Neuronal stem cell (in vitro differentiated cells): Measurements from ENCODE around the gene CAPZA3.
A peak's percentile ranks its signal among the peaks of the same experiment; 100 is the strongest.

Experiments
- DNase-seq: peaks from one replicate; pipeline ENCODE4 v3.0.0-alpha.2; 2013; ENCODE audit warnings: low spot score
- H2AFZ ChIP-seq: one replicate; pipeline ENCODE4 v1.6.1; 2013; ENCODE audit warnings: mild to moderate bottlenecking, low read length, inconsistent platforms
- H2AK5ac ChIP-seq: 2 replicates; pipeline ENCODE4 v1.6.1; 2013; ENCODE audit warnings: low read depth, mild to moderate bottlenecking, inconsistent platforms, low read length, moderate library complexity, mixed read lengths
- H2BK120ac ChIP-seq: 2 replicates; pipeline ENCODE4 v1.6.1; 2013; ENCODE audit warnings: low read depth, mild to moderate bottlenecking, inconsistent platforms, low read length, moderate library complexity, mixed read lengths
- H2BK12ac ChIP-seq: one replicate; pipeline ENCODE4 v1.6.1; 2013; ENCODE audit warnings: low read length, inconsistent platforms
- H2BK15ac ChIP-seq: 2 replicates; pipeline ENCODE4 v1.6.1; 2013; ENCODE audit warnings: mild to moderate bottlenecking, low read length, inconsistent platforms, mixed read lengths
- H2BK5ac ChIP-seq: one replicate; pipeline ENCODE4 v1.6.1; 2013; ENCODE audit warnings: inconsistent platforms, mild to moderate bottlenecking, low read length, moderate library complexity
- H3K14ac ChIP-seq: one replicate; pipeline ENCODE4 v1.6.1; 2013; ENCODE audit warnings: low read length, inconsistent platforms
- H3K18ac ChIP-seq: 2 replicates; pipeline ENCODE4 v1.6.1; 2013; ENCODE audit warnings: low read length, inconsistent platforms
- H3K23ac ChIP-seq: 2 replicates; pipeline ENCODE4 v1.6.1; 2013; ENCODE audit warnings: low read depth, mild to moderate bottlenecking, mixed read lengths, low read length, inconsistent platforms; ENCODE audit not compliant: poor library complexity
- H3K27ac ChIP-seq: replicated peaks from 3 replicates; pipeline ENCODE4 v1.5.1; 2013; ENCODE audit warnings: low read length, inconsistent platforms
- H3K27me3 ChIP-seq, 3 experiments: 2 replicates each; pipeline ENCODE4 v1.6.1; 2013; ENCODE audit warnings: low read length in 3 of 3, mild to moderate bottlenecking in 2 of 3, inconsistent platforms in 1 of 3, low read depth in 1 of 3, mixed read lengths in 1 of 3, moderate library complexity in 1 of 3; ENCODE audit not compliant: control insufficient read depth in 3 of 3, insufficient read depth in 3 of 3
- H3K36me3 ChIP-seq, 2 donors: replicated peaks in 1 of 2; 2 replicates each; pipeline ENCODE4 v1.6.1; 2013; ENCODE audit warnings: low read length in 2 of 2; ENCODE audit not compliant: control insufficient read depth in 2 of 2, insufficient read depth in 2 of 2
- H3K4ac ChIP-seq: 2 replicates; pipeline ENCODE4 v1.6.1; 2013; ENCODE audit warnings: inconsistent platforms, mild to moderate bottlenecking, low read length, moderate library complexity
- H3K4me1 ChIP-seq, 2 donors: 1 replicate in 1 of 2; 2 replicates in 1 of 2; pipeline ENCODE4 v1.6.1; 2013; ENCODE audit warnings: low read length in 2 of 2, low read depth in 1 of 2; ENCODE audit not compliant: control insufficient read depth in 2 of 2, insufficient read depth in 1 of 2
- H3K4me2 ChIP-seq: one replicate; pipeline ENCODE4 v1.6.1; 2013; ENCODE audit warnings: mild to moderate bottlenecking, low read length, inconsistent platforms; ENCODE audit not compliant: insufficient read depth, poor library complexity, severe bottlenecking
- H3K4me3 ChIP-seq, 2 donors: 2 replicates each; pipeline ENCODE4 v1.5.1; 2013; ENCODE audit warnings: low read length in 2 of 2, mild to moderate bottlenecking in 2 of 2, inconsistent platforms in 1 of 2, moderate library complexity in 1 of 2
- H3K79me1 ChIP-seq: one replicate; pipeline ENCODE4 v1.6.1; 2013; ENCODE audit warnings: low read depth, mild to moderate bottlenecking, inconsistent platforms, low read length, moderate library complexity
- H3K9ac ChIP-seq: one replicate; pipeline ENCODE4 v1.6.1; 2013; ENCODE audit warnings: mild to moderate bottlenecking, low read depth, low read length, inconsistent platforms; ENCODE audit not compliant: poor library complexity
- H3K9me3 ChIP-seq, 2 donors: replicated peaks in 1 of 2; 2 replicates each; pipeline versions ENCODE3 to v1.6.1; 2013; ENCODE audit warnings: low read length in 2 of 2, mild to moderate bottlenecking in 2 of 2, inconsistent platforms in 1 of 2, low read depth in 1 of 2, mixed read lengths in 1 of 2, moderate library complexity in 1 of 2; ENCODE audit not compliant: control insufficient read depth in 2 of 2, insufficient read depth in 1 of 2
- H4K8ac ChIP-seq: one replicate; pipeline ENCODE4 v1.6.1; 2013; ENCODE audit warnings: low read depth, mild to moderate bottlenecking, inconsistent platforms, low read length, moderate library complexity
- H4K91ac ChIP-seq: one replicate; pipeline ENCODE4 v1.6.1; 2013; ENCODE audit warnings: low read length, low read depth, mild to moderate bottlenecking, inconsistent platforms; ENCODE audit not compliant: poor library complexity
- WGBS, 2 donors: extraction: QIAGEN DNeasy Blood & Tissue Kit; methylation state at CpG; one replicate each; pipeline ENCODE4 v1.1.7; 2013; ENCODE audit warnings: missing lambda C conversion rate in 2 of 2, mixed read lengths in 1 of 2; ENCODE audit not compliant: insufficient read length in 2 of 2, insufficient replicate concordance in 1 of 2; ENCODE audit errors: extremely low coverage in 2 of 2; 5-methylcytosine and 5-hydroxymethylcytosine counted together

CAPZA3 gene

DNA sequence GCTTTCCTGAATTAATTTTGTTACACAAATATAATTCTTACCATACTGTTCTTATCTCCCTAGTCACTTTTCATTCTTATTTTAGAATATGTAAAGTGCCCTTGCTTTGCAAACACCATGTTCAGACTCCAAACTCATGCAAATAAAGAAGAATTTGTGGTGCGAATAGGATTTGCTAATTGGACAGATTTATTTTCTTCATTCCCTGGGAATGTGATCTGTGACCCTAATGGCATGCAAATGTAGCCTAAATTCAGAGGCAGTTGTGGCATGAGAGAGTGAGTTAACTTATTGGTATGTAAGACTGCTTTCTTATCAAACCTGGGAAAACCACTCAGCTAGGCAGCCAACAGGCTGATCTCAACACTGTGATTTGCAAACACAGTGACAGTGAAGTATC is 10.0 kb downstream of the CAPZA3 start:
- Histone ChIP-seq H3K4ac (no peak overlapping the region), H3K27me3 (no peaks in the 10 kb centered on the region), H3K23ac (no peak overlapping the region), H3K9ac (no peak overlapping the region), H3K27ac (no peak overlapping the region), H2BK15ac (no peak overlapping the region), H3K4me1 (peaks cover 6 to 15% of the 10 kb centered on the region in 2 donors), H2BK5ac (no peak overlapping the region), H2BK12ac (no peak overlapping the region), H2AK5ac (no peak overlapping the region), H3K18ac (no peak overlapping the region), H3K4me3 (no peak overlapping the region), H3K9me3 (no peaks in the 10 kb centered on the region), H3K4me2 (no peak overlapping the region), H3K79me1 (no peaks in the 10 kb centered on the region), H4K8ac (no peak overlapping the region), H2BK120ac (no peak overlapping the region), H2AFZ (no peak overlapping the region), H4K91ac (no peak overlapping the region), H3K36me3 (no peaks in the 10 kb centered on the region), H3K14ac (no peak overlapping the region)
- DNase-seq: no peak
- no CpG with 5 or more reads among the region's 1 CpG for WGBS, 2 donors

GRCh38 chr12:18749386-18749957 is 11.6 kb downstream of the CAPZA3 start:
- no peak overlapping the region for H3K14ac ChIP-seq
- H3K36me3 ChIP-seq: no peaks in the 10 kb centered on the region
- H3K4me3 ChIP-seq: no peak overlapping the region
- no peak overlapping the region for H4K91ac ChIP-seq
- no peaks in the 10 kb centered on the region for H3K79me1 ChIP-seq
- no peak overlapping the region for H3K27ac ChIP-seq
- H3K9ac ChIP-seq: no peak overlapping the region
- H3K23ac ChIP-seq: no peak overlapping the region
- WGBS, 2 donors: no CpG with 5 or more reads among the region's 4 CpGs
- peaks cover 18 to 26% of the 10 kb centered on the region in 2 donors for H3K4me1 ChIP-seq
- H2AFZ ChIP-seq: no peak overlapping the region
- H2BK5ac ChIP-seq: no peak overlapping the region
- no peaks in the 10 kb centered on the region for H3K27me3 ChIP-seq
- H3K9me3 ChIP-seq: no peaks in the 10 kb centered on the region
- no peak overlapping the region for H3K4ac ChIP-seq
- H3K4me2 ChIP-seq: no peak overlapping the region
- H2AK5ac ChIP-seq: no peak overlapping the region
- H3K18ac ChIP-seq: no peak overlapping the region
- no peak overlapping the region for H2BK120ac ChIP-seq
- no peak overlapping the region for H2BK15ac ChIP-seq
- no peak overlapping the region for H4K8ac ChIP-seq
- no peak overlapping the region for H2BK12ac ChIP-seq
- DNase-seq: no peak

DNA sequence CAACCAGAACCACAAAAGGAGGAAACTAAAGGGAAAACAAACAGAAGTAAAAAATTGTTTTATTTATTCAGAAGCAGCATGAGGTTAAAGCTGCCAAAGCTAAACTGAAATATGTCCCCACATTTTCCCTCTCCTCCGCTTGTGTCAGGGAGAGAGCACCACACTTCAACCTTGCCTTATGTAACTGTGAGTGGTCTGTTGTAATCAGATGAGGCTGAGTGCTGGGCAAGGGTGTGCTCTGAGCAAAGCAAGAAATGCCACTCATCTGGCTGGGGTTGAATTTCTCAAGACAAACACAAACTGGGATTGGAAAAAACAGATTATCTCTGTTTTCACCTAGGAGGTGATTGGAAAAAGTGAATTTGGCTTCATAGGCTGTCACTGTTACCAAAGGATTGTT is 12.2 kb downstream of the CAPZA3 start:
- peaks cover 18 to 27% of the 10 kb centered on the region in 2 donors for H3K4me1 ChIP-seq
- H2BK12ac ChIP-seq: no peak overlapping the region
- no peak overlapping the region for H3K14ac ChIP-seq
- H3K18ac ChIP-seq: no peak overlapping the region
- H3K4ac ChIP-seq: no peak overlapping the region
- no peak overlapping the region for H2BK5ac ChIP-seq
- no CpG with 5 or more reads among the region's 1 CpG for WGBS, 2 donors
- no peak overlapping the region for H3K4me2 ChIP-seq
- H2BK120ac ChIP-seq: no peak overlapping the region
- no peak overlapping the region for H3K27ac ChIP-seq
- H3K79me1 ChIP-seq: no peaks in the 10 kb centered on the region
- no peak overlapping the region for H2AFZ ChIP-seq
- no peak for DNase-seq
- no peaks in the 10 kb centered on the region for H3K9me3 ChIP-seq
- no peak overlapping the region for H2AK5ac ChIP-seq
- H3K23ac ChIP-seq: no peak overlapping the region
- no peaks in the 10 kb centered on the region for H3K36me3 ChIP-seq
- H3K27me3 ChIP-seq: no peaks in the 10 kb centered on the region
- no peak overlapping the region for H2BK15ac ChIP-seq
- H4K8ac ChIP-seq: no peak overlapping the region
- H4K91ac ChIP-seq: no peak overlapping the region
- H3K9ac ChIP-seq: no peak overlapping the region
- H3K4me3 ChIP-seq: no peak overlapping the region

DNA sequence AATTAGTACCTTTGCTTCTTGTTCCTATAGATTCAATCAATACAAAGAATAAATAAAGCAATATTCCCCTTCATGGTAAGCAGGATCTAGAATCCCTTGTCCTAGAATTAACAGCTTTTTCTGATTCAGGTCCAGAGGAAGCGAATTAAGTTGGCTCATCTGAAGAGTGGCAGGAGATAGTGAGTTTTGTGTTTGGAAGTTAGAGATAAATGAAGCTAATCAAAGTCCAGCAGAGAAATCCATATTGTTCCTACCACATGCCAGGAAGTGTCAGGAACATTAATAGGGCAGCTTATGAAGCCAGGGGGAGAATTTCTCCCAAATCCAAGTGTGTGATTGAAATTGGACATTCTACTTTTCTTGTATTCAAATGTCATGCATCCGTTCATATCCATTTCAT is 13.9 kb downstream of the CAPZA3 start:
- H2BK15ac ChIP-seq: no peak overlapping the region
- H3K79me1 ChIP-seq: no peaks in the 10 kb centered on the region
- no peak overlapping the region for H3K4me3 ChIP-seq
- no peak overlapping the region for H2AFZ ChIP-seq
- H3K9ac ChIP-seq: no peak overlapping the region
- no peak overlapping the region for H4K8ac ChIP-seq
- H3K14ac ChIP-seq: no peak overlapping the region
- no peak overlapping the region for H2BK12ac ChIP-seq
- no peak overlapping the region for H4K91ac ChIP-seq
- DNase-seq: peak; percentile 5
- no peaks in the 10 kb centered on the region for H3K9me3 ChIP-seq
- no CpG with 5 or more reads among the region's 2 CpGs for WGBS, 2 donors
- H3K27ac ChIP-seq: peak overlapping the region; percentile 75
- H3K23ac ChIP-seq: no peak overlapping the region
- no peak overlapping the region for H3K18ac ChIP-seq
- H2AK5ac ChIP-seq: no peak overlapping the region
- no peaks in the 10 kb centered on the region for H3K36me3 ChIP-seq
- H3K4me1 ChIP-seq: peaks cover 18 to 27% of the 10 kb centered on the region in 2 donors
- no peaks in the 10 kb centered on the region for H3K27me3 ChIP-seq
- no peak overlapping the region for H2BK5ac ChIP-seq
- H3K4ac ChIP-seq: no peak overlapping the region
- no peak overlapping the region for H2BK120ac ChIP-seq
- no peak overlapping the region for H3K4me2 ChIP-seq
